HG03139 (cell line): Measurements from ENCODE around the gene NKD2.
"Not testable (repeated sequence)": the region's sequence is repeated elsewhere in the genome, so short reads cannot be mapped to it uniquely, and the experiment has no call there.

Experiments used
- ATAC-seq: cut with Tn5 transposase; IDR thresholded peaks from one replicate; pipeline ENCODE4 v1.9.1; 2021; ENCODE audit not compliant: unreplicated experiment

NKD2 gene

DNA sequence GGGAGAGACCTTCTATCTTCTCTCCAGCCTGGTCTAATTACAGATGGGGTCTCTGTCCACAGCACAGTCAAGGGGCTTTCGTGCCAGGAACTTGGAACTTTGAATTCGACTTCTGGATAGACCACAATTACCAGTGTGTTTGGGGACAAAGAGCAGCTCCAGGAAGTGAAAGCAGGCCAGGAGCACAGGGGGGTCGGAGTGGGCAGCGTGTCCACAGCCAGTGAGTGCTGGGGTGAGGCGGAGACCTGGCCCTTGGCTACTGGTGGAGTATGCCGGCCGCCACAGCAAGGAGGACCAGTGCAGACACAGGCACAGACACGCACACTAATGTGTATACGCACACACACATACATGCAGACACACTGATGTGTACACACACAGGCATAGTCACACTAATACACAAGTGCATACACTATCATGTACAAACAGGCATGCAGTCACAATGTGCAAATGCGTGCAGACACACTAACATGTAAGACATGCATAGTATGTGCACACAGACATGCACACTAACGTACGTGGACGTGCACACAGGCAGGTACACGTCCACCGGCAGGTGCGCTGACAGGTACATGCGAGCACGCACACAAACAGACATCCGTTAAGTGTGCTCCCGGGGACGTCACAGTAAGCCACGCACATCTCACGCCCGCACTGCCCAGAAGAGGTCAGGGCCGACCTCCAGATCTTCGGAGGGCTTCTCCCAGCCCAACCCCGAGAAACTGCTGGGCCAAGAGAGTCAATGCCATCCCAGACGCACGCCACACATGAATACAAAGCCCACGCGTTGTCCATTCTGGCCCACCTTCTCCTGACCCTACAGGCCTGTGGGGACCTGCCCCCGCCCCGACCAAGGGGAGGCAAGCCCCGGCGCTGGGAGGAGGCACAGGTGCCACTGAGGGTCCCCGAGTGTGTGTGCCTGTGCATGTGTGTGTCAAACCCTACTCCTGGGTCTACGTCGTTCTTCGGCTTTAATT lies 46.5 kb downstream of the NKD2 start:
- ATAC-seq, result no peak

DNA sequence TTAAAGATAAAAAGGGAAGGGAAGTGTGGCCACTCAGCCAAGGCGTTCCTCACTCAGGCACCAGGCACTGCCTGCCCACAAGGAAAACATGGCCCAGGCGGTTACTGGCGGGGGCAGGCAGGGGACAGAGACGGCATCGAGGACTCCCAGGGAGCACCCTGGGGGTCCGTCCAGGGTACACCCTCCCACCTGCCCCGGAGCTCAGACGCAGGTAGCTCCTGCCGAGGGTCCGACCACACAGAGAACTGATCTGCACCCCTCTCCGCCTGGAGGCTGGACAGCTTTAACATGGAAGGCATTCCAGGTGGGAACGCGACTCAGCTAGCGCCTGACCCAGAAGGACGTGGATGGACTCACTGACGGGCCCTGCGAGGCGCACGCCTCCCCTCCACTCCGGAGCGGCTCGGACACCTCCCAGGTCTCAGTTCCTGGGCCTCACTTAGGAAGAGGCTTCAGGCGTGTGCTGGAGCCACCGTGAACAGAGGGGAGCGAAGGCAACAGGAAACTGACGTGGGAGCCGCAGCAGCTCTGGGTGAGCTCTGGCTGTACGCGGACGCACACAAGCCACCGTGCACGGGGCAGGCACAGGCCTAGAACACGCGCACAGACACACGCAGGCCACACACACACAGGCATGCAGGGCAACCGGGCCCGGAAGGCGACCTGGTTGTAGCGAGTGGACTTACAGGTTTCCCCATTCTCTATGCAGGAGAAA lies 47.5 kb downstream of the NKD2 start:
- no peak for ATAC-seq

DNA sequence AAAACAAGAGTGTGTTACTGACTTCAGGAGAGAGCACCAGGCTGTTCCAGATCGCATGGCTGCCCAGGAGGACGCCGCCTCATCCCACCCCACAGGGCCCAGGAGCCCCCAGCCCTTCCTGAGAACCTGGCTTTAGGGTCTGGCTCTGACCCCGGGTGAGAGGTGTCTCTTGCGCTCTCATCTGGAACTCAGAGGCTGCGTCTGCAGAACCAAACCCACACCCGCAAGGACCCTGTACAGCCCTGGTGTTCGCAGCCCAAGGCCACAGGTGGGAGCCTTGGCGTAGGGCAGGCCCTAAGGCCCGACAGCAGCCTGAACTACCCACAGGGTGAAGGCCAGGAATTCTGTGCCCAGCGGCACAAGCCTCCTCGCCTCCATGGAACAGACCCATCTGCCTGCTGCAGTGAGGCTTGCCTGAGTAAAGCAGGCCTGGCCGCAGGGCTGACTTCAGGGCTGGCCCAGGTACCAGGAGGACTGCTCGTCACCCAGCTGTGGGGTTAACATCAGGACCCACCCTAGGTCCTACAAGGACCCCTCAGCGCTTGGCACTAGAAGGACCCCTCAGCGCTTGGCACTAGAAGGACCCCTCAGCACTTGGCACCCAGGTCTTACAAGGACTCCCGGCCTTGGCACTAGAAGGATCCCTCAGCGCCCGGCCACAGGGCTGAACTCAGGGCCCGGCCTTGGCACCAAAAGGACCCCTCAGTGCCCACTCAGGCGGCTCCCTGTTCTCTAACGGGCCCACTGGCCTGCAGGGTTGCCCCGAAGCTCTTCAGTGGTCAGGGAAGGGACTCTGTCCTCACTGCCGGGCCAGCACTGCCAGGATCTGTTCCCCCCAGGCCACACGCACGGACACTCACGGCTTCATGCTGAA lies 48.2 kb downstream of the NKD2 start:
- ATAC-seq, result no peak

DNA sequence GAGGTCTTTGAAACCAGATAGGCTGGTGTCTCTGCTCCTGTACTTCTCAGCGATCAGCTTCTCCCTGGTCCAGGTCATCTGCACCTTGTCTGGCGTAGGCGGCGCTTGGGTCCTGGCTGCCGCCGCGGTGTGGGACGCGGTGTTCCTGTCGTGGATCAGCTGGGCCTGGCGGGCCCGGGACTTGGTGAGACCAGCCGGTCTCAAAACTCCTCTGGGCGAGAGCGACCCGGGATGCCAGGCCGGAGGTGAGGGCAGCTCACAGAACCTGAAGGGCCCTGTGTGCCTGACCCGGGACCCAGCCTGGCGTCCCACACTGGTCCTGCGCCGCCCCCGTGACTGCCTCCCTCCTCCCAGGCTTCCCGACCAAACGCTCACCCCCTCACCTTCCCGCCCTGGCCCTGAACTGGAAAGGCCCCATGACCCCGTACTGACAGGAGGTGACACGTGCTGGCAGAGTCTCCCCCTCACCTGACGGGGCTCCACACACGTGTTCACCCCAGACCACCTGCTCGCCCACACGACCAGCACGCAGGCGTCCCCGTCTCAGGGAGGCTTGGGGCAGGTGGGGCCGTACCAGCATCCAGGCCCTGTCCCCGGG lies 49.0 kb downstream of the NKD2 start:
- ATAC-seq, result no peak

DNA sequence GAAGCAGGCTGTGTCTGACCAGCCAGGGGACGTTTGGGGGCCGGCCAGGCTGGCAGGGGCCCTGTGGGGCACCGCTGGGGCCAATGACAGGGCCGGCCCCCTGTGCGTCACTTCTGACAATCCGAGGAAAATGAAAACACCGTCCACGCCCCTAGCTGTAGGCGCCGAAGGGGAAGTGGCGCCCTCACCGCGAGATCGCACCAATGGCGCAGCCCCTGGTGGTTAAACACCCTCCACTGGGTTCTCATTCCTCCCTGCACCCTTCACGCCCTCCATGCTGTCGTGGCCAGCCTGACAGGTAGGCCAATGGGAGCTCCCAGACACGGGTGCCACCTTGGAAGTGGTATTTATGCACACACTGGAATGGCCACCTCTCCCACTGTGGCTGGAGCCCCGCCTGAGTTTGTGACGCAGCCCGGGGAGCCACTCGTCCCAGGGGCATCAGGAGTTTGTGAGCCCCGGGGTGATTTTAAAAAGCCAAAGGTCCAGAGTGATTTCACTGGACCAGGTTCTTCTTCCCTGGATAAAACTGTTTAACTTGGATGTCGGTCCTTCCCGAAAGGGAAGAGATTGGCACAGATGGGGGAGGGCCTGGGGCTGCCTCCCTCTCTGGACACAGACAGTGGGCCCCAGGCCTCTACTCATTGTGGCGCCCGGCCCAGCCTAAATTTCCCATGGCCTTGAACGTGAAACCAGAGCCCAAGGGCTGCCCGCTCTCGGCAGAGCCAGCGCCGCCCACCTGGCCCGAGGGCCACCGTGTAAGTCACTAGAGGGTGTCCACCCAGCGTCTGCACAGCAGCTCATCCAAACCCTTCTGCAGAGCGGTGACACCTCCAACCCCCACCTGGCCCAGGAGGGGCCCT lies 49.7 kb downstream of the NKD2 start:
- ATAC-seq, result no peak

DNA sequence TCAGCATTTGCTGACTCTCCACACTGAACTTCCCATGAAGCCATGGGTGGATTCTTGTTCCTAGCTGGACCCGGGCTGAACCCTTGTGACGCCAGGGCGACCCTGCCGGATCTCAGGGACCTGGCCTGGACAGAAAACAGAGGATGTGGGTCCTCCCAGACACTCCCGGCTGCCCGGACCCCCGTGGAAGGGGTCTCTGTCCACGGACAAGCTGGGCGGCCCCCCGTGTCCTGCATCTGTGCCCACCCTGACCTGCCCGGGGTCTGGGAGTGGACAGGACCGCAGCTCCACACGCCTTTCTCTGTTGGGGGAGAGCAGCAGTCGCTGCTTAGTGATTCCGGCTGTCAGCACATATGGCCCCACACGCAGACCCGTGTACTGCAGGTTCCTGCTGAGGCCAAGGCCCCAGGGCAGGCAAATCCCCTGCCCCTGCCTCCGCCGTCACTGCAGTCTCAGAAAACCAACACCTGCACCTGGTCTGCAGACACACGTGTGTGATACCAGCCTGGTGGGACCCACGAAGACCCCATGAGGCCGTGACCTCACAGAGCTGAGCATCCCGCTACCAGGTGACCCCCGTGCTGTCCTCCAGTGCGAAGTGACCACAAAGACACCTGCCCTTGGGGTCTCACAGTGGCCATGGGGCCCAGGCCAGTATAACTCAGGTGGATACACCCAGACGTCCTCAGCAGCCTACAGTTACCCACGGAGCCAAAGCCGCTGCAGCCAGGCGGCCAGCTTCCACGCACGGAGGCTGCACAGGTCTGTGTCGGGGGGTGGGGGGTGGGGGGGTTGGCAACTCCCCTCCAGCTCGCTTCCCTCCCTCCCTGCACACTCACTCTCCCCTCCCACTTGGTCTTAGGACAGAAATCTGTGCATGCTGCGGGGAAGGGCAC lies 50.6 kb downstream of the NKD2 start:
- no peak for ATAC-seq

DNA sequence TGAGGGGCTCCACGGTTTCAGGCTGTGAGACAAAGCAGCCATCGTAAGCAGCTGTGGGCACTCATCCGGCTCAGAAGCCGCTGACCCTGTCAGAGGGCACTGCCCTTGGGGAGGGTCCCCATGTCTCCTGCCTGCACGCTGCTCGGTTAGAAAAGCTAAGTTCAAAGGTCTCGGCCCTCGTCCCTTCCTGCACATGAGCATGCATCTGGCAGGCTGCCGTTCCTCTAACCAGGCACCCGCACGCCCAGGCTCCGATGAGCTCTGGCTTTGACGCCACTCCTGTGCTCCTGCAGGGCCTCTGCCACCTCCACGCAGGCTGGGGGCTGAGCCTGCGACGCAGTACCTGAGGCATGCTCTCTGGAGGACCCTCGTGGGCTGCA lies 51.3 kb downstream of the NKD2 start:
- no peak for ATAC-seq

DNA sequence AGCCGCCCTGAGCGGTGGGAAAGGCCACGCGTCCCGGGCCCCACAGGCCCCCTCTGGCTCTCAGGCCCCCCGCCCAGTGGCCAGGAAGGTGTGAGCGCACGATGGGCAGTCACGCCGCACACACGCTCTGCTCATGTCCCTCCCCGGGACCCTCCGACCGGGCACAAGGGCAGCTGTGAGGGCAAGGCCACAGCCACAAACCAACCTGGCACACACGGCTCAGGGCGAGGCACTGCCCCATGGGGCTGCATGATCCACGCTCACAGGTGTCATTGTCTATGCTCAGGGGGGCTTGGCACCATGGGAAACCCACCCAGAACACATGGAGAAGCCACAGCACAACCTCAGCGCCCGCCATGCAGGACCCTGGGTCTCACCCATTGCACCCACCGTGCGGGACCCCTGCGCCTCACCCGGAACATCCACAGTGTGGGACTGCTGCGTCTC lies 52.0 kb downstream of the NKD2 start:
- no peak for ATAC-seq

DNA sequence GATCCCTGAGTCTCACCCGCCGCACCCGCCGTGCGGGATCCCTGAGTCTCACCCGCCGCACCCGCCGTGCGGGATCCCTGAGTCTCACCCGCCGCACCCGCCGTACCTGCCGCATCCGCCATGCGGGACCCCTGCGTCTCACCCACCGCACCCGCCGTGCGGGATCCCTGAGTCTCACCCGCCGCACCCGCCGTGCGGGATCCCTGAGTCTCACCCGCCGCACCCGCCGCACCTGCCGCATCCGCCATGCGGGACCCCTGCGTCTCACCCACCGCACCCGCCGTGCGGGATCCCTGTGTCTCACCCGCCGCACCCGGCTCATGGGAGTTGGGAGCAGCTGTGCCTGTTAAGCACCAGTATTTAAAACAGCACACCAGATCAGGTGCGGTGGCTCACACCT lies 52.7 kb downstream of the NKD2 start:
- ATAC-seq, result not testable (repeated sequence)

DNA sequence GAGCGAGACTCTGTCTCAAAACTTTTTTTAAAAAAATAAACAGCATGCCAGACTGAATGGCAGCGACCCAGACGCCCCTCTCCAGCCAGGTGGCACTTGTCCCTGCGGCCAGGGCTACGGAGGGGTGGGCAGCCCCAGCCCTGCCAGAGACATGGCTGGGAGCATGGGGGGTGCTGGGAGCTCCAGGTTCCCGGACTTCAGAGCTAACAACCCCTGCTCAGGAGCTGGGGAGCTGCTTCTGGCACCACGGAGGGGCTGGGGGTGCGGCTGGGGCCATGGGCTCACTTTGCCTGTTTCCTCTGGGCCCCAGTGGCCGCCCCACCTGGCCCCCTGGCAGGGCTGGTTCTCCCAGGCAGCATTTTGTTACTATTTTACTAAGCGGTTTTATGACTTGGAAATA lies 53.3 kb downstream of the NKD2 start:
- no peak for ATAC-seq

DNA sequence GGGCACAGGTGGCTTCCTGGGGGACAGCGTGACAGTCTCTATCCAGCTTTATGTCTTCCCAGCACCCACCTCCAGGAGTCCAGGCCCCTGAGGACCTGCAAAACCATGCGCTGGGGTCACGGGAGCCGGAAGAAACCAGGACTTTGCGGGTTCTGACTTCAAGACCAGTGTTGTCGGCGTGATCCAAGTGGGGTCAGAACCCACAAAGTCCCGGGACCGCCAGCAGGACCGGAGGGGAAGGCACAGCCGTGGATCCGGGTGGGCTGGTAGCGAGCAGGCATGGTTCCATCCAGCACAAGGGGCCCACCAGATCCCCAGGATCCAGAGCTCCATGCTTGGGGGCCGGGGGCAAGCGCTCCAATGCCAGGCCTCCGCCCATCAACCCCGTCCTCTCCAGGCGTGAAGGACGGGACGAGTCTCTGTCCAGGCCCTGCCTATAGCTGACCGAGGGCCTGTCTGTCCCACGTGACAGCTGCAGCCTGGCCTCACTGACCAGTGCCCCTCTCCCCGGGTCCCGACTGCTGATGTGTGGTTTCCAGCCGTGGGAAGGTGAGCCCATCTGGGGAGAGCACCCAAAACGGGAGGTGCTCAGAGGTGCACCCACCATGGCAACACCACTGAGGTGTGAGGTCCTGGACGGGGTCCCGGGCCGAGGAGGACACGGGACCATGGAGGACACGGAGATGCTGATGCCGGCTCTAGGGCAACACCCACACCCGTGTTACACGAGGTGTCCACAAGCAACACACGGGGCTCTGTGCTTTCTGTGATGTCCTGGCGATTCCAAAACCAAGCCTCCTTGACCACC lies 54.4 kb downstream of the NKD2 start:
- ATAC-seq, result no peak

DNA sequence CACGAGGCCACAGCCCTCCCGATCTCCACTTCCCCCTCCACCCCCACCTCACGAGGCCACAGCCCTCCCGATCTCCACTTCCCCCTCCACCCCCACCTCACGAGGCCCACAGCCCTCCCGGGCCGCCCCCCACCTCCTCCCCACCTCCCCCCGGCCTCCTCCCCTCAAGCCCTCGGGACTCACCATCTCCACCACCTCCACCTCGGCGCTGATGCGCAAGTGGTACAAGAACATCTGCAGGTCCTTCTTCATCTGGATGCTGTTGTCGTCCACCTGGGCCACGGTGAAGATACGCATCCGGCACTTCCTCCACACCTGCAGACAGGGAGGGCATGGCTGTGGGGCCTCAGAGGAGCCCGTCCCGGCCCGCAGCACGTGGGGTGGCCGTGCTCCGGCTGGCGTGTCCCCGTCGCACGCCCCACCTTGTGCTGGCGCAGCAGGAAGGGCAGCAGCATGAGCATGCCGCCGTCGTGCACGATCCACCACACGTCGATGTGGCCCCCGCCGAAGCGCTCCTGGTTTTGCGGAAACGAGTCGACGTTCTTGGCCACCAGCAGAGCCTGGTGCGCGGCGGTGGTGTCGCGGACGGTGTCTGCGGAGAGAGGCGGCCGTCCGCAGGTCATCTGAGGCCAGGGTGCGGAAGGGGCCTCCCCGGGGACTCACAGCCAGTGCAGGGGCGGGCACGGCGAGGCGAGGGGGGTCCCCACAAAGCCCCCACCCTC lies 55.2 kb downstream of the NKD2 start:
- ATAC-seq, result no peak

DNA sequence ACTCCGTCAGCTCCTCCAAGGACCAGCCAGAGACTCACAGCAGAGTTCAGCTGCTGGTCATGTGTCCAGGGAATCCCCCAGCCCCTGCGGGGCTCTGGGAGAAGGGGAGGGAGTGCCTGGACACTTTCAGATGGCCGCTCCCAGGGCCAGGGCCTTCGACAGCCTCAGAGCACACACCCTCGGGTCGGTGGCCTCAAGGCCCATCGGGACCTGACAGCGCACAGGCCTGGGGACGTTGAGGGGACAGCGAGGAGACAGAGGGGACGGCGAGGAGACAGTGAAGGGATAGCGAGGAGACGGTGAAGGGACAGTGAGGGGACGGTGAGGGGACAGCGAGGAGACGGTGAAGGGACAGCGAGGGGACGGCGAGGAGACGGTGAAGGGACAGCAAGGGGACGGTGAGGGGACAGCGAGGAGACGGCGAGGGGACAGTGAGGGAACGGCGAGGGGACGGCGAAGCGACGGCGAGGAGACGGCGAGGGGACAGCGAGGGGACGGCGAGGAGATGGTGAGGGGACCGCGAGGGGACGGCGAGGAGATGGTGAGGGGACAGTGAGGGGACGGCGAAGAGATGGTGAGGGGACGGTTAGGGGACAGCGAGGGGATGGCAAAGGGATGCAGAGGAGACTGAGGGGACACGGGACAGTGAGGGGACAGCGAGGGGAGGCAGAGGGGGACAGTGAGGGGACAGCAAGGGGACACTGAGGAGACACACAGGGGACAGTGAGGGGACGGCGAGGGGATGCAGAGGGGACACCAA lies 56.0 kb downstream of the NKD2 start:
- ATAC-seq, result no peak

DNA sequence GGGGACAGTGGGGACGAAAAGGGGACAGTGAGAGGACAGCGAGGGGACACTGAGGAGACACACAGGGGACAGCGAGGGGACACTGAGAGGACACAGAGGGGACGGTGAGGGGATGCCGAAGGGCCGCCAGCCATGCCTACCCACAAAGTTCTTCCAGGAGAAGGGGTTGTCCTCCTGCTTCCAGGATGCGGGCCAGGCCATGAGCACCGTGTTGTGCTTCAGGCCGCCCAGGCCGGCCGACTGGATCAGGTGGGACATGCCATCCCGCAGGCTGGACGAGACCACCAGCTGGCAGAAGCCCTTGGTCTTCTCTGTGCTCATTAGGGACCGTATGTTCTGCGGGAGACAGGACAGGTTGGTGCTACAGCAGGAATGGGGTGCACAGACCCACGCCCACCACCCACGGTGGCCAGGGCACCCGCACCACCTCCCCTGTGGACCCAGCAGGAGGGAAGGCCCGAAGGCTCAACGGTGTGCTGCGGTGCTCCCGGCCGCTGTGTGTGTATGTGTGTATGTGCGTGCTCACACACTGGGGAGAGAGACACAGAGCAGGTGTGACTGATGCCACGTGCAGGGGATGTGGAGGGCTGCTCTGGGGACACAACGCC lies 56.6 kb downstream of the NKD2 start:
- no peak for ATAC-seq

DNA sequence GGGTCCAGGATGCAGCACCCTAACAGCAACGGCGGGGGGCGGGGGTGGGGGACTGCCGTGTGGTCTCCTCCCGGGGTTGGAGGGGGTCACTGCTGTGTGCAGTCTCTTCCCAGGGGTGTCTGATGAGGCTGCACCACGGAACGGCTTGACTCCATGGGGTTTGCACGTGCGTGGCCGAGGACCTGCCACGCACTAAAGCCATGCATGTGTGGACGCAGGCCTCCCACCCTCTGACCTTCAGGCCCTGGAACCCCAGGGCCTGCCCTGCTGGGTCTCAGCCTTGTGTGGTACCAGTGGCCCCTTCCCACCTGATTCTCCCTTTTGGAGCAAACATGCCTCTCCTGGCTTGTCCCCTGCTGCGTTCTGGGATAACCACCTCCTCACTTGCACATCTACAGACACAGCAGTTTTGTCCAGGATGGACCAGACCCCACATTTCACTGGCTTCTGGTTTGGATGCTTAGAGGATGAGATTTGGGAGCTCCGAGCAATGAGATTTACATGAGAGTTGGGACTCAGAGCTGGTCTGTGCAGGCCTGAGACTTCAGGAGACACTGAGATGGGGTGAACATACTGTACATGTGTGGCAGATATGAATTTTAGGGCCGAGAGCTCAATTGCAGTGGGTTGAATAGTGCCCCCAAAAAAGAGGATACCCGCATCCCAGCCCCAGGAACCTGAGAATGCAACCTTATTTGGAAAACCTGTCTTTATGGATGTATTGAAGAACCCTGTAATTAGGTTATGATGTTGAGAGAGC lies 57.5 kb downstream of the NKD2 start:
- no peak for ATAC-seq

DNA sequence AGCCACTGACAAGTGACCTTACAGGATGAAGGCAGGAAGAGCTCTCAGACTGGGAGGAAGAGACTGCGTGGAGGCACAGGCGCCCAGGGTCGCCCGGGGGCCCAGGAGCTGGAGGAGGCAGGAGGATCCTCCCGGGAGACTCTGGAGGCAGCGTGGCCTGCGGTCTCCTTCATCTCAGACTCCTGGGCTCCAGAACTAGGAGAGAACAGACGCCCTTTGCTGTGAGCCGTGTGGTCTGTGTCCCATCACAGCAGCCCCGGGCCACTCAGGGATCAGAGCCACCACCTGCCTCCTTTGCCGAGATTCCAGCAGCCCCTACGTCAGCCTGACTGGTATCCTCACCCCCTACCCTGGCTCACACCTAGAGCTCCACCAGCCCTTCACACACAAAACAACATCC lies 58.1 kb downstream of the NKD2 start:
- ATAC-seq, result no peak
